Stimulated activated CD8-positive, alpha-beta memory T cell treated with anti-CD3 and anti-CD28 coated beads, Interleukin-15, amount 100 ng/mL, for 24 hours (primary cell): ENCODE data around the gene UBE2E2.

Experiments used
- DNase-seq: peaks from one replicate; pipeline ENCODE4 v3.0.0-alpha.2; 2020; ENCODE audit warnings: low read depth

UBE2E2 gene

GRCh38 chr3:23390989-23391553 lies 187.9 kb downstream of the UBE2E2 start:
- DNase-seq, result no peak

GRCh38 chr3:23395115-23395514 lies 192.0 kb downstream of the UBE2E2 start:
- no peak for DNase-seq

DNA sequence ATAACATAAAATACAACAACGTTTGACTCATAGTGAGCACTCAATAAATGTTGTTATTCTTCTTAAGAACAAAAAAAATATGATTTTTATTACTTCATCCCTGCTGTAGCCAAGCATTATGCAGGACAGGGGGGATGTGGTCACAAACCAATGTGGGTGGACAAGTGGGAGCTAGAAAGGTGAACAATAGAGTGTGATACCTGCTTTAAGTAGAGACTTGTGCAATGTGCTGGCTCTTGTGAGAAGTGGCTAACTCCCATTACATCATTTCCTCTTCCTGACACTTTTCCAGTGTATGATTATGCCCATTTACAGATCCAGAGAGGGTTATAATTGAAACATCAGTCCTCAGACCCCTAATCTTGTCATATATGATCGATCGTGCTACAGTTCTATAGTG lies 193.6 kb downstream of the UBE2E2 start:
- no peak for DNase-seq

- DNase-seq, result no peak
Measured at GRCh38 chr3:23399221-23399620, 196.1 kb downstream of the UBE2E2 start.

GRCh38 chr3:23402728-23403492 lies 199.8 kb downstream of the UBE2E2 start:
- DNase-seq, result no peak

GRCh38 chr3:23404246-23404645 lies 201.1 kb downstream of the UBE2E2 start:
- no peak for DNase-seq

- no peak for DNase-seq
Measured at GRCh38 chr3:23405081-23405480, 202.0 kb downstream of the UBE2E2 start.

DNA sequence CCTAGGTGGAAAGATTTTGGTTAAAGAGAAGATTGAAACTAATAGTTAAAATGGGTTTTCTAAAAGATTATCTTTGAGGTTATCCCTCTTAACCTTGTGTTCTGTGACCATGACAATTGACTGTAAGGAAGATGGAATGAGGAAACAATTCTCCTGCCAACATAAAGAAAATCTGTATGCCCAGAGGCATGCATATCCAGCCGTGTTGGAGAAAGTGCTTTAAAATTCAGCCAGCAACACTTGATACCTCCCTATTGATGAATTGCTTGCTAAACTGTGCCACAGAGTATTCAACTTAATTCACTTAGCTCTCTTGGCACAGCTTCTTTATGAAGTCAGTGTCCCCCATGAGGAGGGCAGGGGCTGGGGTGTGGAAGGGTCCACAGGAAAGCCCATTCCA lies 203.5 kb downstream of the UBE2E2 start:
- no peak for DNase-seq

GRCh38 chr3:23418026-23418425 lies 214.9 kb downstream of the UBE2E2 start:
- no peak for DNase-seq

DNA sequence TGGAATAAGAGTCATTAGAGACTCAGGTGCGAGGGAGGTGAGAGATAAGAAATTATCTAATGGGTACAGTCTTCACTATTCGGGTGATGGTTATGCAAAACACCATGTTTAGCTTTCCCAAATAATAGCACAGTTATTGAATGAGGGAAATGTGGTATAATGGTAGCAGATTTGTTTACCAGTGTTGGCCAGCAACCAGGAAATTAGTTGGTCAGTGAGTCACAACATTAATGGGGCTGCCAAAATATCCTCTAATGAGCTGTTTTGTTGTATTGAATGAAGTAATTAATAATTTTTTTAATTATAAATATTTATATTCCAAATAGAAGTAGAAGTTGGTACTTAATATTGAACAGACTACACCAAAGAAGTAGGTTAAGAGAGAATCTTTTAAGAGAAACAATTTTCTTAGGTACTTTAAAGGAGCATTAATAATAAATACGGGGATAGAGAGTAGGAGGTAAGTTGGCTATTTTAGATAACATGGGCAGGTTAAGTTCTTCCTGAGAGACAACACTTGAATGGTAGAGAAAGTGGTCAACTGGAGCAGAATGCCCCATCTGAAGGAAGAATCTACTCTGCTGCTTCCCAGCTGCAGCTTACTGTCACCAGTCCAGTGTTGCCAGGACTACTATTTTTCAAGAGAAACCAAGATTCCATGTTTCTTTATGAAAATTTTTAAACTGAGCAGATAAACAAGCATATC lies 218.8 kb downstream of the UBE2E2 start:
- no peak for DNase-seq

DNA sequence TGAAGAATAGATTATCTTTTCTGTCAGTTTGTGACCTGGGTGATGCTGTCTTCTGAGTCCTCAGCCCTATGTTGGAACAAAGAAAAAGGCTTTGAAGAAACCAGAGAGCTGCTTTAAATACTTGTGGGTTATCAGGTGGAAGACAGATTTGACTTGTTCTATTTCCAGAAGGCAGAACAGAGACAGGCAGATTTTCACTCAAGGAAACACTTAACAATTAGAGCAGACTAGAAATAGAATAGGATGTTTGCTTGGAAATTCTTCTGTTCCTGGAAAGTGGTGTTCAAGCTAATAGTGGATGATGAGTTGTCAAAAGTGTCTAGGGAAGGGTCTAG lies 219.4 kb downstream of the UBE2E2 start:
- DNase-seq, result no peak

- DNase-seq, result no peak
Measured at GRCh38 chr3:23425410-23425809, 222.3 kb downstream of the UBE2E2 start.

DNA sequence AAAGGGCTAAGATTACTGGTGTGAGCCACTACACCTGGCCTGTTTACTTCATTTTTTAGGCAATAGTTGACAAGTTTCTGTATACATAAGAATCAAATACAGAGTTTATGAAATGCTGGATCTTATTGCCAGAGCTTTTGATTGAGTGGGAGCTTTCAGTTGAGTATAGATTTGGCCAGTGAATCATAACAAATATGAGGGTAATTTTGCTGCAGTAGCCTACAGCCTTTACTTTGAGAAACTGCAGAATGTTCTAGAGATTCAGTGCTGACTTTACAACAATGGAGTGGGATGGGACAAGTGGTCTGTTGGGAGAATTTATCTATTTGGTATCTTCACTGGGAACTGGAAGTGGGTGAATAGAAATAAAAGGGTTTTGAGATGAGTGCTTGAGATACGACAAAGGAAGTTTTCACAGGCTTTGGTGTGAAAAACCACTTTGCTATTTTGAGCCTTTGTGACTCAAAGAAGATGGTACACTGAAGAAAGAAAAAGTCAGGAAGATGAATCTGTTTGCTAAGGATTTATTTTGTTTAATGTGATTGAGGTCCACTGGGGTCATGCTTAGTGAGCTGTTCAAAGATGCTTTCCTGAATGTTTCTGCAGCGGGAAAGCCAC lies 227.8 kb downstream of the UBE2E2 start:
- DNase-seq, result no peak

GRCh38 chr3:23431764-23432163 lies 228.6 kb downstream of the UBE2E2 start:
- DNase-seq, result no peak

GRCh38 chr3:23435318-23435717 lies 232.2 kb downstream of the UBE2E2 start:
- DNase-seq, result no peak

DNA sequence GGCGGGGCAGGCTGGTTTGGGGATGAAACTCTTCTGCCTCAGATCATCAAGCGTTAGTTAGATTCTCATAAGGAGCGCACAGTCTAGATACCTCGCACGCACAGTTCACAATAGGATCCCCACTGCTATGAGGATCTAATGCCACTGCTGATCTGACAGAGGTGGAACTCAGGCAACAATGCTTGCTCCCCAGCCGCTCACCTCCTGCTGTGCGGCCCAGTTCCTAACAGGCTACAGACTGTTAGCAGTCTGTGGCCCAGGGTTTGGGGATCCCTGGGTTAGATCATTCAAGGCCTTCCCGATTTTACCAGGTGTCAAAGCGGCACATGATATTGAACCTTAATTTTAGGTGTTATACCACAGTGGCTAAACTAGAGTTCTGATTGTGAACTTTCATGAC lies 232.8 kb downstream of the UBE2E2 start:
- no peak for DNase-seq

DNA sequence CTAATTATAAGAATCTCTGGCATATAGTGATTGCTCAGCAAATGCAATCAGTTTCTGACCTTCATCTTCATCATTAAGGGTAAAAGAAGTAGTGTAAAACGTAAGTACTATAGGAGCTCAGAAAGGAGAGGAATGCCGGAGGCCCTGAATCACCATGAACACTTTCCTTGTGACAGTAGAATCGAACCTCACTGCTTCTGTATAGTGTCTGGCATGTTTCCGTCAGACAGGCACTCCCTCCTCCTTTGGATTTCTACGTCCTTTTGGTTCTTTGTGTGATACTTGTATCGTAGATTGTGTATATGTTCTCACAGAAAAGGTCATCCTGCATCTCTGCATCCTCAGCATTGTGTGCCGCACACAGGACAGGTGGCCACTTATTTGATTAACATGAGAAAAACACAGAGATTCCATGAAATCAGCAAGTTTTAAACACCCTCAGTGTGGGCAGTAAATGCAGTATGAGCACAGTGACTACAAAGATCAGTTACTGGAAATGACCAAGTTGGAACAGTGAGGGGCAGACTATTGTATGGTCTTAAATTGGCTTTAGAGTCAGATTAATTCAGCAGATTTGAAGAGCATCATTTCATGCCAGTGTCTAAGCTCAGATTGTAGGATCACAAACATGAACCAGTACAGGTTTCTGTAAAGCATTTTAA lies 234.5 kb downstream of the UBE2E2 start:
- no peak for DNase-seq

GRCh38 chr3:23438657-23439056 lies 235.5 kb downstream of the UBE2E2 start:
- no peak for DNase-seq

DNA sequence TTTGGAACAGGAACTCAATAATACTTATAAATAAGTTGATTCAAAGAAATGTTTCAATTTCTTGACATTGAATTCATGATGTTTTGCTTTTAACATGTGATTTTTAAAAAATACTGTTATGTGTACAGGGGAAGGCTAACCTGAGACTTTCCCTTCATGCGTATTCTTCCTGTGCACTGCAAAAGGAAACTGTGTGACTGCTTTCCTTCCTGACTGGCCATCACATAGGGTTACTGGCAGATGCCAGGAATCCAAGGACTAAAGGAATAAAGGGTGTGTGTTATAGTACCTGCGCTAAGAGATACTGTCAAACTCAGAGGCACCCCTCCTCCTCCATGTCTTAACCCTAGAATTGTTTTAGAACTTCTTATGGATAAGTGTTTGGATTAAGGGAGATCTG lies 236.0 kb downstream of the UBE2E2 start:
- no peak for DNase-seq

- no peak for DNase-seq
Measured at GRCh38 chr3:23440416-23441294, 237.5 kb downstream of the UBE2E2 start.

GRCh38 chr3:23442598-23443383 lies 239.7 kb downstream of the UBE2E2 start:
- no peak for DNase-seq
